Esophagus (tissue), 2 donors: ENCODE measurements around the gene USP46. TPM values are rescaled to one million over a fixed set of nuclear protein-coding genes. Genes with fewer than 3 reads are reported as not detected.

Experiments used
- H3K27ac ChIP-seq, 2 donors: one replicate each; pipeline ENCODE4 v1.5.1; 2013; ENCODE audit warnings: low read depth in 2 of 2, mild to moderate bottlenecking in 2 of 2, inconsistent platforms in 1 of 2, low read length in 1 of 2, moderate library complexity in 1 of 2
- H3K27me3 ChIP-seq, 2 donors: one replicate each; pipeline ENCODE4 v1.6.1; 2013; ENCODE audit warnings: low read length in 2 of 2, control low read depth in 1 of 2, mild to moderate bottlenecking in 1 of 2; ENCODE audit not compliant: insufficient read depth in 2 of 2, control insufficient read depth in 1 of 2
- H3K36me3 ChIP-seq, 2 donors: one replicate each; pipeline ENCODE4 v1.6.1; 2013; ENCODE audit warnings: low read length in 1 of 2; ENCODE audit not compliant: control insufficient read depth in 2 of 2, insufficient read depth in 2 of 2
- H3K4me1 ChIP-seq, 2 donors: one replicate each; pipeline ENCODE4 v1.6.1; 2013; ENCODE audit warnings: low read length in 1 of 2; ENCODE audit not compliant: control insufficient read depth in 2 of 2, insufficient read depth in 2 of 2
- H3K4me3 ChIP-seq, 2 donors: one replicate each; pipeline ENCODE4 v1.5.1; 2013; ENCODE audit warnings: low read length in 2 of 2, mild to moderate bottlenecking in 2 of 2, low read depth in 1 of 2, moderate library complexity in 1 of 2
- H3K9me3 ChIP-seq, 2 donors: one replicate each; pipeline ENCODE4 v1.6.1; 2013; ENCODE audit warnings: mild to moderate bottlenecking in 2 of 2, low read depth in 1 of 2, low read length in 1 of 2, moderate library complexity in 1 of 2; ENCODE audit not compliant: control insufficient read depth in 2 of 2, insufficient read depth in 1 of 2
- WGBS, 2 donors: extraction: QIAGEN DNeasy Blood & Tissue Kit; methylation state at CpG; one replicate each; pipeline ENCODE4 v1.1.7; 2013; 5-methylcytosine and 5-hydroxymethylcytosine counted together
- polyA plus RNA-seq, 2 donors: library from polyadenylated mRNA; stranded (reverse); fragments of 200-250 nt; gene quantifications; one replicate each; pipeline ENCODE4 v1.2.3, GENCODE V29; 2013
- donor health status: healthy with polysubstance abuse.
- donor health status: Bipolar disorder and iron deficiency.

USP46 gene
- polyA plus RNA-seq, 2 donors, result 5.5 to 7.2 TPM

GRCh38 chr4:52680381-52680780 lies 21.3 kb upstream of the USP46 start:
- Histone ChIP-seq H3K4me3 (no peak overlapping the region), H3K36me3 (no peaks in the 10 kb centered on the region), H3K27ac (no peak overlapping the region), H3K4me1 (no peaks in the 10 kb centered on the region), H3K27me3 (no peaks in the 10 kb centered on the region), H3K9me3 (no peaks in the 10 kb centered on the region)
- 69 to 78% methylated on average over 2 of the region's 2 CpGs for WGBS, 2 donors

- 93 to 96% methylated on average over 1 of the region's 1 CpG for WGBS, 2 donors
- Histone ChIP-seq H3K36me3 (no peaks in the 10 kb centered on the region), H3K27ac (no peak overlapping the region)
Observed at GRCh38 chr4:52676536-52676935, 17.4 kb upstream of the USP46 start.

GRCh38 chr4:52675111-52675510 lies 16.0 kb upstream of the USP46 start:
- Histone ChIP-seq H3K9me3 (no peaks in the 10 kb centered on the region), H3K4me1 (no peaks in the 10 kb centered on the region), H3K36me3 (no peaks in the 10 kb centered on the region), H3K27me3 (no peaks in the 10 kb centered on the region), H3K4me3 (no peak overlapping the region), H3K27ac (no peak overlapping the region)
- WGBS, 2 donors, result 88 to 89% methylated on average over 3 of the region's 3 CpGs

More at GRCh38 chr4:52676536-52676935, 17.4 kb upstream of the USP46 start:
- H3K4me3 ChIP-seq, result no peak overlapping the region
- no peaks in the 10 kb centered on the region for H3K9me3 ChIP-seq
- H3K27me3 ChIP-seq, result no peaks in the 10 kb centered on the region
- no peaks in the 10 kb centered on the region for H3K4me1 ChIP-seq

GRCh38 chr4:52670739-52671138 lies 11.6 kb upstream of the USP46 start:
- H3K4me3 ChIP-seq, result no peak overlapping the region
- no peaks in the 10 kb centered on the region for H3K36me3 ChIP-seq
- H3K4me1 ChIP-seq, result no peaks in the 10 kb centered on the region
- 86 to 89% methylated on average over 2 of the region's 2 CpGs for WGBS, 2 donors
- no peak overlapping the region for H3K27ac ChIP-seq
- H3K27me3 ChIP-seq, result no peaks in the 10 kb centered on the region
- H3K9me3 ChIP-seq, result no peaks in the 10 kb centered on the region

GRCh38 chr4:52670121-52670520 lies 11.0 kb upstream of the USP46 start:
- Histone ChIP-seq H3K4me3 (no peak overlapping the region), H3K27me3 (no peaks in the 10 kb centered on the region), H3K4me1 (no peaks in the 10 kb centered on the region), H3K36me3 (no peaks in the 10 kb centered on the region), H3K27ac (no peak overlapping the region), H3K9me3 (no peaks in the 10 kb centered on the region)
- 85 to 86% methylated on average over 2 of the region's 2 CpGs for WGBS, 2 donors

- H3K4me3 ChIP-seq, result no peak overlapping the region
- H3K4me1 ChIP-seq, result peaks cover 0 to 2% of the 10 kb centered on the region in 2 donors
- H3K9me3 ChIP-seq, result peaks cover 0 to 2% of the 10 kb centered on the region in 2 donors
- no peaks in the 10 kb centered on the region for H3K27me3 ChIP-seq
- H3K36me3 ChIP-seq, result peaks cover 0 to under 1% of the 10 kb centered on the region in 2 donors
- no peak overlapping the region for H3K27ac ChIP-seq
- 24 to 34% methylated on average over 2 of the region's 2 CpGs for WGBS, 2 donors
Observed at GRCh38 chr4:52665592-52665991, 6.5 kb upstream of the USP46 start.

- H3K4me3 ChIP-seq, result no peak overlapping the region
- peaks cover 0 to 2% of the 10 kb centered on the region in 2 donors for H3K4me1 ChIP-seq
- H3K27ac ChIP-seq, result no peak overlapping the region
- H3K9me3 ChIP-seq, result peaks cover 0 to 2% of the 10 kb centered on the region in 2 donors
- peaks cover 0 to 2% of the 10 kb centered on the region in 2 donors for H3K36me3 ChIP-seq
- no peaks in the 10 kb centered on the region for H3K27me3 ChIP-seq
Observed at GRCh38 chr4:52664479-52664878, 5.4 kb upstream of the USP46 start.

GRCh38 chr4:52661966-52662690 lies 3.0 kb upstream of the USP46 start:
- no peak overlapping the region for H3K27ac ChIP-seq
- peaks cover 0 to 2% of the 10 kb centered on the region in 2 donors for H3K36me3 ChIP-seq
- H3K4me1 ChIP-seq, result peaks cover 6 to 8% of the 10 kb centered on the region in 2 donors
- no peak overlapping the region for H3K4me3 ChIP-seq
- 80 to 88% methylated on average over 4 of the region's 4 CpGs for WGBS, 2 donors
- no peaks in the 10 kb centered on the region for H3K27me3 ChIP-seq
- H3K9me3 ChIP-seq, result peaks cover 0 to 2% of the 10 kb centered on the region in 2 donors

- Histone ChIP-seq H3K4me3 (no peak overlapping the region), H3K27ac (peak overlapping the region in 1 of 2 donors; percentile 5), H3K4me1 (peaks cover 6 to 11% of the 10 kb centered on the region in 2 donors), H3K36me3 (peaks cover 0 to 2% of the 10 kb centered on the region in 2 donors), H3K9me3 (peaks cover 0 to 2% of the 10 kb centered on the region in 2 donors), H3K27me3 (no peaks in the 10 kb centered on the region)
- 82% methylated on average over 6 of the region's 6 CpGs for WGBS, 2 donors
Observed at GRCh38 chr4:52660643-52661042, 1.5 kb upstream of the USP46 start.

GRCh38 chr4:52659722-52660261 lies 691 bp upstream of the USP46 start:
- Histone ChIP-seq H3K4me1 (peaks cover 6 to 11% of the 10 kb centered on the region in 2 donors), H3K4me3 (peak overlapping the region; percentile 82 to 89), H3K27me3 (no peaks in the 10 kb centered on the region), H3K27ac (peak overlapping the region; percentile 89 to 97), H3K36me3 (peaks cover 0 to 2% of the 10 kb centered on the region in 2 donors), H3K9me3 (peaks cover 0 to 2% of the 10 kb centered on the region in 2 donors)
- 1% methylated on average over 44 to 45 of the region's 45 CpGs for WGBS, 2 donors
